ENCODE data around the gene G3BP2. TPM values are rescaled to one million over a fixed set of nuclear protein-coding genes. Genes with fewer than 3 reads are reported as not detected.

G3BP2 gene
- total and polyA plus RNA-seq, 4 donors, result 15.7 to 81.6 (median 55.1) TPM

DNA sequence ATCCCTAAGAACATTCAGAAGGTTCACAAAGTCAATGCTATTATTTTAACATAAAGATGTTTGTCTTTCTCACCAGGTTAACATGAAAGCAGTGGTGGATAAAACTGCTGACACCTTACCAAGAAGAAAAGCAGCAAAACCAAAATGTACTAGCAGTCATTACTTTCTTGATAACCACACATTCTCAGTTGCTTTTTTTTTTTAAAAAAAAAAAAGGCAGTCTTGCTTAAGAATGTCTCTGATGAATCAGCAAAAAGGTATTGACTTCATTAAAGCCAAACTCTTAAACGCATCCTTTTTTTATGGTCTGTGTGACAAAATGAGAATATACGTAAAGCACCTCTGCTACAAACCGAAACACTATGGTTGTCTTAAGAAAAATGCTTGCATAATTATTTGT is 74.8 kb downstream of the G3BP2 start:
- Histone ChIP-seq H3K36me3 (ENCODE audit: control insufficient read depth in 4 of 4, insufficient read depth in 3 of 4, low read depth in 1 of 4, low read length in 3 of 4) (no peaks in the 10 kb centered on the region), H3K27ac (ENCODE audit: low read depth in 1 of 2, low read length in 2 of 2) (no peak overlapping the region), H3K4me1 (ENCODE audit: control insufficient read depth in 4 of 4, insufficient read depth in 4 of 4, low read length in 3 of 4) (no peaks in the 10 kb centered on the region), H3K9ac (ENCODE audit: low read depth in 1 of 2, low read length in 2 of 2) (no peak overlapping the region), H3K9me3 (ENCODE audit: control insufficient read depth in 4 of 4, low read length in 3 of 4) (no peaks in the 10 kb centered on the region), H3K27me3 (ENCODE audit: control insufficient read depth in 4 of 4, insufficient read depth in 4 of 4, low read length in 3 of 4) (no peaks in the 10 kb centered on the region), H3K4me3 (ENCODE audit: low read depth in 1 of 3, low read length in 3 of 3) (no peak overlapping the region)
- TF ChIP-seq HNF4G (IDR thresholded peaks at IDR 0.05), result no peak
- TF ChIP-seq, protein P1, sequence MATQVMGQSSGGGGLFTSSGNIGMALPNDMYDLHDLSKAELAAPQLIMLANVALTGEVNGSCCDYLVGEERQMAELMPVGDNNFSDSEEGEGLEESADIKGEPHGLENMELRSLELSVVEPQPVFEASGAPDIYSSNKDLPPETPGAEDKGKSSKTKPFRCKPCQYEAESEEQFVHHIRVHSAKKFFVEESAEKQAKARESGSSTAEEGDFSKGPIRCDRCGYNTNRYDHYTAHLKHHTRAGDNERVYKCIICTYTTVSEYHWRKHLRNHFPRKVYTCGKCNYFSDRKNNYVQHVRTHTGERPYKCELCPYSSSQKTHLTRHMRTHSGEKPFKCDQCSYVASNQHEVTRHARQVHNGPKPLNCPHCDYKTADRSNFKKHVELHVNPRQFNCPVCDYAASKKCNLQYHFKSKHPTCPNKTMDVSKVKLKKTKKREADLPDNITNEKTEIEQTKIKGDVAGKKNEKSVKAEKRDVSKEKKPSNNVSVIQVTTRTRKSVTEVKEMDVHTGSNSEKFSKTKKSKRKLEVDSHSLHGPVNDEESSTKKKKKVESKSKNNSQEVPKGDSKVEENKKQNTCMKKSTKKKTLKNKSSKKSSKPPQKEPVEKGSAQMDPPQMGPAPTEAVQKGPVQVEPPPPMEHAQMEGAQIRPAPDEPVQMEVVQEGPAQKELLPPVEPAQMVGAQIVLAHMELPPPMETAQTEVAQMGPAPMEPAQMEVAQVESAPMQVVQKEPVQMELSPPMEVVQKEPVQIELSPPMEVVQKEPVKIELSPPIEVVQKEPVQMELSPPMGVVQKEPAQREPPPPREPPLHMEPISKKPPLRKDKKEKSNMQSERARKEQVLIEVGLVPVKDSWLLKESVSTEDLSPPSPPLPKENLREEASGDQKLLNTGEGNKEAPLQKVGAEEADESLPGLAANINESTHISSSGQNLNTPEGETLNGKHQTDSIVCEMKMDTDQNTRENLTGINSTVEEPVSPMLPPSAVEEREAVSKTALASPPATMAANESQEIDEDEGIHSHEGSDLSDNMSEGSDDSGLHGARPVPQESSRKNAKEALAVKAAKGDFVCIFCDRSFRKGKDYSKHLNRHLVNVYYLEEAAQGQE (IDR thresholded peaks at IDR 0.05), result no peak
- TF ChIP-seq, protein P2, sequence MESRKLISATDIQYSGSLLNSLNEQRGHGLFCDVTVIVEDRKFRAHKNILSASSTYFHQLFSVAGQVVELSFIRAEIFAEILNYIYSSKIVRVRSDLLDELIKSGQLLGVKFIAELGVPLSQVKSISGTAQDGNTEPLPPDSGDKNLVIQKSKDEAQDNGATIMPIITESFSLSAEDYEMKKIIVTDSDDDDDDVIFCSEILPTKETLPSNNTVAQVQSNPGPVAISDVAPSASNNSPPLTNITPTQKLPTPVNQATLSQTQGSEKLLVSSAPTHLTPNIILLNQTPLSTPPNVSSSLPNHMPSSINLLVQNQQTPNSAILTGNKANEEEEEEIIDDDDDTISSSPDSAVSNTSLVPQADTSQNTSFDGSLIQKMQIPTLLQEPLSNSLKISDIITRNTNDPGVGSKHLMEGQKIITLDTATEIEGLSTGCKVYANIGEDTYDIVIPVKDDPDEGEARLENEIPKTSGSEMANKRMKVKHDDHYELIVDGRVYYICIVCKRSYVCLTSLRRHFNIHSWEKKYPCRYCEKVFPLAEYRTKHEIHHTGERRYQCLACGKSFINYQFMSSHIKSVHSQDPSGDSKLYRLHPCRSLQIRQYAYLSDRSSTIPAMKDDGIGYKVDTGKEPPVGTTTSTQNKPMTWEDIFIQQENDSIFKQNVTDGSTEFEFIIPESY (IDR thresholded peaks at IDR 0.05), result no peak
- TF ChIP-seq YY1 (IDR thresholded peaks at IDR 0.05), result no peak
- no peak for TF ChIP-seq NR2F2 (IDR thresholded peaks at IDR 0.05)
- TF ChIP-seq, protein P3, sequence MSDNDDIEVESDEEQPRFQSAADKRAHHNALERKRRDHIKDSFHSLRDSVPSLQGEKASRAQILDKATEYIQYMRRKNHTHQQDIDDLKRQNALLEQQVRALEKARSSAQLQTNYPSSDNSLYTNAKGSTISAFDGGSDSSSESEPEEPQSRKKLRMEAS (IDR thresholded peaks at IDR 0.05), result no peak
- TF ChIP-seq SP1 (IDR thresholded peaks at IDR 0.05), result no peak
- TF ChIP-seq, protein P4, sequence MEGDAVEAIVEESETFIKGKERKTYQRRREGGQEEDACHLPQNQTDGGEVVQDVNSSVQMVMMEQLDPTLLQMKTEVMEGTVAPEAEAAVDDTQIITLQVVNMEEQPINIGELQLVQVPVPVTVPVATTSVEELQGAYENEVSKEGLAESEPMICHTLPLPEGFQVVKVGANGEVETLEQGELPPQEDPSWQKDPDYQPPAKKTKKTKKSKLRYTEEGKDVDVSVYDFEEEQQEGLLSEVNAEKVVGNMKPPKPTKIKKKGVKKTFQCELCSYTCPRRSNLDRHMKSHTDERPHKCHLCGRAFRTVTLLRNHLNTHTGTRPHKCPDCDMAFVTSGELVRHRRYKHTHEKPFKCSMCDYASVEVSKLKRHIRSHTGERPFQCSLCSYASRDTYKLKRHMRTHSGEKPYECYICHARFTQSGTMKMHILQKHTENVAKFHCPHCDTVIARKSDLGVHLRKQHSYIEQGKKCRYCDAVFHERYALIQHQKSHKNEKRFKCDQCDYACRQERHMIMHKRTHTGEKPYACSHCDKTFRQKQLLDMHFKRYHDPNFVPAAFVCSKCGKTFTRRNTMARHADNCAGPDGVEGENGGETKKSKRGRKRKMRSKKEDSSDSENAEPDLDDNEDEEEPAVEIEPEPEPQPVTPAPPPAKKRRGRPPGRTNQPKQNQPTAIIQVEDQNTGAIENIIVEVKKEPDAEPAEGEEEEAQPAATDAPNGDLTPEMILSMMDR (IDR thresholded peaks at IDR 0.05; ENCODE audit: low read depth, low read length, missing input control), result no peak
- TF ChIP-seq, protein P5, sequence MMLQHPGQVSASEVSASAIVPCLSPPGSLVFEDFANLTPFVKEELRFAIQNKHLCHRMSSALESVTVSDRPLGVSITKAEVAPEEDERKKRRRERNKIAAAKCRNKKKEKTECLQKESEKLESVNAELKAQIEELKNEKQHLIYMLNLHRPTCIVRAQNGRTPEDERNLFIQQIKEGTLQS (IDR thresholded peaks at IDR 0.05), result no peak
- TF ChIP-seq GABPA (IDR thresholded peaks at IDR 0.05 in 1 of 2, conservative IDR thresholded peaks at IDR 0.05 in 1 of 2), result no peak
- TF ChIP-seq FOXA2 (IDR thresholded peaks at IDR 0.05), result no peak
- TF ChIP-seq HNF4A (conservative IDR thresholded peaks at IDR 0.05), result no peak
- no peak for TF ChIP-seq EGR1 (IDR thresholded peaks at IDR 0.05; ENCODE audit: low read depth in 2 of 2)
- TF ChIP-seq JUND (IDR thresholded peaks at IDR 0.05), result no peak
- no peak for DNase-seq (ENCODE audit: low spot score)
- 84% methylated on average over 3 of the region's 3 CpGs for WGBS

DNA sequence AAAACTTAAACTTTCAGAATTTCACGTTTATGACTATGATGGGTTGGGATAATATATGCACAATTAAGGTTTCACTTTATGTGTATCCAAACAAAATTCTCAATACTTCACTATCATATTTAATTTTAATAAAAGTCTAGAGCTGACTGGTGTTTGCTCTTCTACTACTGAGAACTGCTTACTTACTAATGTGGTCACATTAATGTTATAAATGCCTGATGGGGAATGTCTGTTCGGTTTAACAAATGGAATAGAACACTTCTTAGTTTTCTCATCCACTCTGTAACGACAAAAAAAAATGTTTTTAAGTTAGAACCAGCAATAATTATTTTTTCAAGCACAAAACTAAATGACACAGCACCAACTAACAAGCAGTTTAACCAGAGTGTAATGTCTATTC is 77.2 kb downstream of the G3BP2 start:
- Histone ChIP-seq H3K36me3 (ENCODE audit: control insufficient read depth in 4 of 4, insufficient read depth in 3 of 4, low read depth in 1 of 4, low read length in 3 of 4) (no peaks in the 10 kb centered on the region), H3K4me1 (ENCODE audit: control insufficient read depth in 4 of 4, insufficient read depth in 4 of 4, low read length in 3 of 4) (no peaks in the 10 kb centered on the region), H3K27ac (ENCODE audit: low read depth in 1 of 2, low read length in 2 of 2) (no peak overlapping the region), H3K9me3 (ENCODE audit: control insufficient read depth in 4 of 4, low read length in 3 of 4) (no peaks in the 10 kb centered on the region), H3K4me3 (ENCODE audit: low read depth in 1 of 3, low read length in 3 of 3) (no peak overlapping the region), H3K27me3 (ENCODE audit: control insufficient read depth in 4 of 4, insufficient read depth in 4 of 4, low read length in 3 of 4) (no peaks in the 10 kb centered on the region), H3K9ac (ENCODE audit: low read depth in 1 of 2, low read length in 2 of 2) (no peak overlapping the region)
- DNase-seq (ENCODE audit: low spot score), result no peak
- WGBS, result 75% methylated on average over 3 of the region's 3 CpGs
- TF ChIP-seq, protein P5 (IDR thresholded peaks at IDR 0.05), result no peak
- TF ChIP-seq SP1 (IDR thresholded peaks at IDR 0.05), result no peak
- TF ChIP-seq, protein P4 (IDR thresholded peaks at IDR 0.05; ENCODE audit: low read depth, low read length, missing input control), result no peak
- TF ChIP-seq GABPA (IDR thresholded peaks at IDR 0.05 in 1 of 2, conservative IDR thresholded peaks at IDR 0.05 in 1 of 2), result no peak
- no peak for TF ChIP-seq NR2F2 (IDR thresholded peaks at IDR 0.05)
- no peak for TF ChIP-seq JUND (IDR thresholded peaks at IDR 0.05)
- TF ChIP-seq HNF4A (conservative IDR thresholded peaks at IDR 0.05), result no peak
- no peak for TF ChIP-seq HNF4G (IDR thresholded peaks at IDR 0.05)
- TF ChIP-seq RAD21 (IDR thresholded peaks at IDR 0.05), result no peak
- TF ChIP-seq, protein P1 (IDR thresholded peaks at IDR 0.05), result no peak
- no peak for TF ChIP-seq FOXA1 (IDR thresholded peaks at IDR 0.05)
- no peak for TF ChIP-seq FOXA2 (IDR thresholded peaks at IDR 0.05)
